Measurements from ENCODE around the gene PHF5A. TPM values are rescaled to one million over a fixed set of nuclear protein-coding genes. Genes with fewer than 3 reads are reported as not detected.

The PHF5A gene, protein sequence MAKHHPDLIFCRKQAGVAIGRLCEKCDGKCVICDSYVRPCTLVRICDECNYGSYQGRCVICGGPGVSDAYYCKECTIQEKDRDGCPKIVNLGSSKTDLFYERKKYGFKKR
- 37.7 TPM for polyA plus RNA-seq (2013)

DNA sequence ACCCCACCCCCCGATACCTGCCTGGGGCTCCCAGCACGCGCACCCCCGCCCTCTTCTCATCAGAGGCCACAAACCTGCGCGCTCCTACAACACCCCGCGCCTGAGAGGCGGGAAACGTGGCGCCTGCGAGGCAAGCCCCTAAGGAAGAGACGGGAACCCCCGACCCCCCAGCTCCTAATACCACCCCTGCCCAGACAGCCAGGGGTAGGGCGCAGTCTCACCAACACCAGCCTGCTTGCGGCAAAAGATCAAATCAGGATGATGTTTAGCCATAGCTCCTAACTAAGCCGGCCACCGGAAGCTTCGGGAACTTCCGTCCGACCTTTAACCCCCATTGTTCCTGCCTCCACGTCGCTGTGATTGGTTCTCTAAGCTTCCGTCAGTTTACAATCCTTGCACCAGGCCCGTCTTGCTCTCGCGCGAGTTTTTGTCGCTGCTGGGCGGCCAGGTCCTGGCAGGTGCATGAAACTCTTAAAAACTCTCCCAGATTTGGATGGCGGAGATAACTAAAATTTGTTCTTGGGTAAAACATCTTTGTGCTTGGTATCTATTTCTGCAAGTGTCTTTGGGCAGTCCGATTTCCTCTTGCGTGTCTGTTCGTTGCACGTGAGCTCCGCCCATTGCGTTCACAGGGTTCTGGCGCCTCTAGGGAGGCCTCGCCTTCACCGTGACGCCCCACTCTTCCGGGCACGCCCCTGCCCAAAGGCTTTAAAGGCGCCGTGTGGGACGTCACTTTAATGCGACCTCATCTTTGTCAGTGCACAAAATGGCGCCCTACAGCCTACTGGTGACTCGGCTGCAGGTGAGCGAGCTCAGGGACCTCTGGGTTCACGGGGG lies at the start of gene PHF5A, which contains the start of gene ACO2:
PHF5A (minus strand) TSS at position 312 of the 837 bp plus-strand sequence; CDS start at position 273, 39 bp downstream.
ACO2 (plus strand) TSS at position 737 of the 837 bp plus-strand sequence; CDS start at position 767, 30 bp downstream.
- Histone ChIP-seq H3K27me3 (replicated peaks in 2 of 5; ENCODE audit: control insufficient read depth in 4 of 5, insufficient read depth in 5 of 5, low read length in 4 of 5) (no peaks in the 10 kb centered on the region), H3K9me3 (ENCODE audit: control extremely low read depth in 1 of 5, control insufficient read depth in 4 of 5, insufficient read depth in 2 of 5, low read depth in 1 of 5, low read length in 4 of 5) (no peaks in the 10 kb centered on the region), H3K27ac (ENCODE audit: insufficient read depth in 1 of 2, low read depth in 1 of 2, low read length in 2 of 2, poor library complexity in 1 of 2, severe bottlenecking in 2 of 2) (peak within 1 kb of the TSS; percentile 99 to 100), H3K36me3 (ENCODE audit: control insufficient read depth in 4 of 4, insufficient read depth in 4 of 4, low read length in 3 of 4) (peaks cover 17 to 54% (median 28%) of the 10 kb centered on the region in 4 experiments), H3K4me3 (ENCODE audit: control insufficient read depth in 1 of 7, extremely low read depth in 1 of 7, insufficient read depth in 4 of 7, low read depth in 2 of 7, low read length in 6 of 7) (peak within 1 kb of the TSS; percentile 91 to 99 (median 94)), H3K4me1 (ENCODE audit: control extremely low read depth in 1 of 4, control insufficient read depth in 4 of 4, insufficient read depth in 4 of 4, low read length in 3 of 4) (peaks cover 11 to 23% (median 18%) of the 10 kb centered on the region in 4 experiments)
- CTCF ChIA-PET: interaction anchor here (0.5 to 2.2 kb wide), 16 partner anchors 11 to 129 kb away, joined by 3 to 12 read pairs (median 4); no protein-coding TSS in a partner anchor
- POLR2A ChIA-PET: interaction anchor here (0.6 to 2.7 kb wide), 7 partner anchors 11 to 87 kb away, joined by 3 to 34 read pairs (median 3); partner anchors contain the start of genes TEF and TOB2
- WGBS (ENCODE audit: insufficient coverage): under 1% methylated on average over 41 of the region's 51 CpGs
- DNase-seq: peak; percentile 98 to 99 (median 99)

GRCh38 chr22:41518048-41518347 lies 49.5 kb upstream of the PHF5A start:
- Histone ChIP-seq H3K4me1 (ENCODE audit: control extremely low read depth in 1 of 4, control insufficient read depth in 4 of 4, insufficient read depth in 4 of 4, low read length in 3 of 4) (no peaks in the 10 kb centered on the region), H3K9me3 (ENCODE audit: control extremely low read depth in 1 of 5, control insufficient read depth in 4 of 5, insufficient read depth in 2 of 5, low read depth in 1 of 5, low read length in 4 of 5) (no peaks in the 10 kb centered on the region), H3K36me3 (ENCODE audit: control insufficient read depth in 4 of 4, insufficient read depth in 4 of 4, low read length in 3 of 4) (peaks cover 5 to 76% (median 42%) of the 10 kb centered on the region in 4 experiments), H3K27me3 (replicated peaks in 2 of 5; ENCODE audit: control insufficient read depth in 4 of 5, insufficient read depth in 5 of 5, low read length in 4 of 5) (no peaks in the 10 kb centered on the region), H3K4me3 (ENCODE audit: control insufficient read depth in 1 of 7, extremely low read depth in 1 of 7, insufficient read depth in 4 of 7, low read depth in 2 of 7, low read length in 6 of 7) (no peak overlapping the region), H3K27ac (ENCODE audit: insufficient read depth in 1 of 2, low read depth in 1 of 2, low read length in 2 of 2, poor library complexity in 1 of 2, severe bottlenecking in 2 of 2) (no peak overlapping the region)
- WGBS (ENCODE audit: insufficient coverage): 99% methylated on average over 7 of the region's 7 CpGs
- ChIA-PET CTCF (interaction anchor here (0.8 to 4.2 kb wide), 21 partner anchors 10 to 137 kb away, joined by 3 to 73 read pairs (median 4); partner anchors contain the start of genes TEF and TOB2), POLR2A (interaction anchor here (1.9 kb wide), 1 partner anchor 115 kb away, joined by 7 read pairs; no protein-coding TSS in a partner anchor)
- DNase-seq: no peak

- H3K4me3 ChIP-seq (ENCODE audit: control insufficient read depth in 1 of 7, extremely low read depth in 1 of 7, insufficient read depth in 4 of 7, low read depth in 2 of 7, low read length in 6 of 7): no peak overlapping the region
- H3K27me3 ChIP-seq (replicated peaks in 2 of 5; ENCODE audit: control insufficient read depth in 4 of 5, insufficient read depth in 5 of 5, low read length in 4 of 5): no peaks in the 10 kb centered on the region
- H3K27ac ChIP-seq (ENCODE audit: insufficient read depth in 1 of 2, low read depth in 1 of 2, low read length in 2 of 2, poor library complexity in 1 of 2, severe bottlenecking in 2 of 2): no peak overlapping the region
- H3K36me3 ChIP-seq (ENCODE audit: control insufficient read depth in 4 of 4, insufficient read depth in 4 of 4, low read length in 3 of 4): peaks cover 6 to 76% (median 42%) of the 10 kb centered on the region in 4 experiments
- no peaks in the 10 kb centered on the region for H3K9me3 ChIP-seq (ENCODE audit: control extremely low read depth in 1 of 5, control insufficient read depth in 4 of 5, insufficient read depth in 2 of 5, low read depth in 1 of 5, low read length in 4 of 5)
- no peaks in the 10 kb centered on the region for H3K4me1 ChIP-seq (ENCODE audit: control extremely low read depth in 1 of 4, control insufficient read depth in 4 of 4, insufficient read depth in 4 of 4, low read length in 3 of 4)
- POLR2A ChIA-PET: interaction anchor here (1.9 kb wide), 1 partner anchor 114 kb away, joined by 7 read pairs; no protein-coding TSS in a partner anchor
- CTCF ChIA-PET: interaction anchor here (0.6 to 4.2 kb wide), 22 partner anchors 10 to 227 kb away, joined by 3 to 73 read pairs (median 4); partner anchors contain the start of genes TEF and TOB2
- WGBS (ENCODE audit: insufficient coverage): 83% methylated on average over 20 of the region's 22 CpGs
- DNase-seq: peak in 2 of 3 donors; percentile 16 to 29
These were observed 48.9 kb upstream of the PHF5A start for GRCh38 chr22:41517172-41518047.

DNA sequence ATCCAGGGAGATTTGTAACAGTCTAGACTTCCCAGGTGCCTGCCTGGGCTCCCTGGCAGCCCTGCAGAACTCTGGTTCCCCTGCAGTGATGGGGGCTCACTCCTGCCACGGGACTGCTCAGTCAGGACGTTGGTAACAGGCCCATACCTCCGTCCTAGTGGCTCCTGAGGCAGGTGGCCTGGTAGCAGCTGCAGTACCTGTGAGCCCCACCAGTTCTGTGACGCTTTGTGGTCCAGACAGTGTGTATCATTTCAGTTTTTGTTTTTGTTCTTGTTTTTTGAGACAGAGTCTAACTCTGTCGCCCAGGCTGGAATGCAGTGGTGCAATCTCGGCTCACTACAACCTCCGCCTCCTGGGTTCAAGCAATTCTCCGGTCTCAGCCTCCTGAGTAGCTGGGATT lies 48.0 kb upstream of the PHF5A start:
- Histone ChIP-seq H3K4me1 (ENCODE audit: control extremely low read depth in 1 of 4, control insufficient read depth in 4 of 4, insufficient read depth in 4 of 4, low read length in 3 of 4) (no peaks in the 10 kb centered on the region), H3K9me3 (ENCODE audit: control extremely low read depth in 1 of 5, control insufficient read depth in 4 of 5, insufficient read depth in 2 of 5, low read depth in 1 of 5, low read length in 4 of 5) (no peaks in the 10 kb centered on the region), H3K27me3 (replicated peaks in 2 of 5; ENCODE audit: control insufficient read depth in 4 of 5, insufficient read depth in 5 of 5, low read length in 4 of 5) (no peaks in the 10 kb centered on the region), H3K27ac (ENCODE audit: insufficient read depth in 1 of 2, low read depth in 1 of 2, low read length in 2 of 2, poor library complexity in 1 of 2, severe bottlenecking in 2 of 2) (no peak overlapping the region), H3K4me3 (ENCODE audit: control insufficient read depth in 1 of 7, extremely low read depth in 1 of 7, insufficient read depth in 4 of 7, low read depth in 2 of 7, low read length in 6 of 7) (no peak overlapping the region), H3K36me3 (ENCODE audit: control insufficient read depth in 4 of 4, insufficient read depth in 4 of 4, low read length in 3 of 4) (peaks cover 8 to 85% (median 48%) of the 10 kb centered on the region in 4 experiments)
- DNase-seq: peak in 1 of 3 donors; percentile 9
- POLR2A ChIA-PET: interaction anchor here (1.9 kb wide), 1 partner anchor 113 kb away, joined by 7 read pairs; no protein-coding TSS in a partner anchor
- 95% methylated on average over 8 of the region's 8 CpGs for WGBS (ENCODE audit: insufficient coverage)
- CTCF ChIA-PET: interaction anchor here (1.0 to 4.2 kb wide), 8 partner anchors 11 to 139 kb away, joined by 3 to 73 read pairs (median 6); no protein-coding TSS in a partner anchor

DNA sequence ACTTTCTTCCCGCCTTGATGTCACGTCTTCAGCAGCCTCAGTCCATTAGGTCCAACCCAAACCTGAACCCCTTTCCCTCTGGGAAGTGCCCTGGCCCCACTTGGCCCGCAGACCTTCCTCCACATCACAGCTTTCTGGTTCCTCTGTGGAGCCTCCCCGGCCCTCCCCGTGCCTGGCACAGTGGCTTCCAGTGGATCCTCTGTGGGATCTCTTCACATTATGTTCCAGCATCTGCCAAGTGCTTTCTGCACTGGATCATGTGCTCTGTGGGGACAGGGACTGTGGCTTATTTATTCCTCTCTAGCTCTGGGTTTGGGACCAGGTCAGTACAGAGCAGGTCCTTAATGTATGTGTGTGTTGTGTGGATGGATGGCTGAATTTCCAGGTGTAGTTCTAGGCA lies 44.9 kb upstream of the PHF5A start:
- Histone ChIP-seq H3K27ac (ENCODE audit: insufficient read depth in 1 of 2, low read depth in 1 of 2, low read length in 2 of 2, poor library complexity in 1 of 2, severe bottlenecking in 2 of 2) (no peak overlapping the region), H3K4me3 (ENCODE audit: control insufficient read depth in 1 of 7, extremely low read depth in 1 of 7, insufficient read depth in 4 of 7, low read depth in 2 of 7, low read length in 6 of 7) (no peak overlapping the region), H3K27me3 (replicated peaks in 2 of 5; ENCODE audit: control insufficient read depth in 4 of 5, insufficient read depth in 5 of 5, low read length in 4 of 5) (no peaks in the 10 kb centered on the region), H3K4me1 (ENCODE audit: control extremely low read depth in 1 of 4, control insufficient read depth in 4 of 4, insufficient read depth in 4 of 4, low read length in 3 of 4) (no peaks in the 10 kb centered on the region), H3K36me3 (ENCODE audit: control insufficient read depth in 4 of 4, insufficient read depth in 4 of 4, low read length in 3 of 4) (peaks cover 15 to 89% (median 55%) of the 10 kb centered on the region in 4 experiments), H3K9me3 (ENCODE audit: control extremely low read depth in 1 of 5, control insufficient read depth in 4 of 5, insufficient read depth in 2 of 5, low read depth in 1 of 5, low read length in 4 of 5) (no peaks in the 10 kb centered on the region)
- CTCF ChIA-PET: interaction anchor here (0.7 to 2.9 kb wide), 4 partner anchors 8 to 110 kb away, joined by 3 to 10 read pairs (median 7); no protein-coding TSS in a partner anchor
- POLR2A ChIA-PET: no interaction called here
- DNase-seq: no peak
- 92% methylated on average over 5 of the region's 5 CpGs for WGBS (ENCODE audit: insufficient coverage)

DNA sequence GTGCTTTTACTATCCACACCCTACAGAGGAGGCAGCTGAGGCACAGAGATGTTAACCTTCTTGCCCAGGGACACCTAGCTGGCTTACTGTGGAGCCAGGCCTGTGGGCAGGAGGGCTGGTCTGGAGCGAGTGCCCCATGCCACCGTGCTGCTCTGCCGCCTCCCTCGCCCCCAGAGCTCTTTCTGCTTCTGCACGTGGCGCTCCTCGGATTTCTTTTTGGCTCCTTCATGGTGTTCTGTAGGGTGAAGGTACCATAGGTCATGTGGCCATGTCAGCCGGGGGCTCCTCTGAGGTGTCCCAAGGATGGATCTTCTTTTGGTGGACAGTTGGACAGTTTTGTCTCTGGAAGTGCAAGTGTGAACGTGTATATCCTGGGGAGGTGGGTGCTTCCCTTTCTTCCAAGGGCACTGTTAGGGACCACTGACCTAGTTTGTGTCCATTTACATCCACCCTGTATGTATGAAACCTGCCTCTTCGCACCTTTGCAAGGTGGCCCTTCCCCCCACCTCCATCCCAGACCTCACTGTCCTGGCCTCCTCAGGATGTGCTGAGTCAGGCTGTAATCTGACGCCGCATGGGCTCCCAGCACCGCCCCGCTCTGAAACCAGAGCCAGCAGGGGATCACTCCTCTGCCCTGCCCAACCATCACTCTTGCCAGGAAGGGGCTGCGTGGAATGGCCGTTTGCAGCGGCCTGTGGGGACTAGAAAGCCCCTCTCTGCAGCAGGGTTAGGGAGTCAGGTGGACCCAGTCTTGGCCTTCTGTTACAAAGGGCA lies 44.1 kb upstream of the PHF5A start:
- Histone ChIP-seq H3K4me1 (ENCODE audit: control extremely low read depth in 1 of 4, control insufficient read depth in 4 of 4, insufficient read depth in 4 of 4, low read length in 3 of 4) (no peaks in the 10 kb centered on the region), H3K27ac (ENCODE audit: insufficient read depth in 1 of 2, low read depth in 1 of 2, low read length in 2 of 2, poor library complexity in 1 of 2, severe bottlenecking in 2 of 2) (no peak overlapping the region), H3K9me3 (ENCODE audit: control extremely low read depth in 1 of 5, control insufficient read depth in 4 of 5, insufficient read depth in 2 of 5, low read depth in 1 of 5, low read length in 4 of 5) (no peaks in the 10 kb centered on the region), H3K36me3 (ENCODE audit: control insufficient read depth in 4 of 4, insufficient read depth in 4 of 4, low read length in 3 of 4) (peaks cover 15 to 89% (median 57%) of the 10 kb centered on the region in 4 experiments), H3K4me3 (ENCODE audit: control insufficient read depth in 1 of 7, extremely low read depth in 1 of 7, insufficient read depth in 4 of 7, low read depth in 2 of 7, low read length in 6 of 7) (no peak overlapping the region), H3K27me3 (replicated peaks in 2 of 5; ENCODE audit: control insufficient read depth in 4 of 5, insufficient read depth in 5 of 5, low read length in 4 of 5) (no peaks in the 10 kb centered on the region)
- no peak for DNase-seq
- CTCF ChIA-PET: interaction anchor here (0.7 to 2.9 kb wide), 4 partner anchors 7 to 109 kb away, joined by 3 to 9 read pairs (median 4); no protein-coding TSS in a partner anchor
- POLR2A ChIA-PET: no interaction called here
- WGBS (ENCODE audit: insufficient coverage): 80% methylated on average over 16 of the region's 17 CpGs
